Uterus (tissue), 4 donors: ENCODE data around the gene CIAO2B. TPM values are rescaled to one million over a fixed set of nuclear protein-coding genes. Genes with fewer than 3 reads are reported as not detected.

Experiments
- DNase-seq, 2 donors: peaks; one replicate each; pipeline ENCODE4 v3.0.0-alpha.2; 2019 to 2020
- H3K27ac ChIP-seq, 2 donors: fragments of 200-600 bp; sonication (generic); 1 replicate in 1 of 2; 2 replicates in 1 of 2; pipeline ENCODE4 v1.5.1; 2016 to 2018
- H3K27me3 ChIP-seq, 2 donors: fragments of 200-600 bp; sonication (generic); one replicate each; pipeline ENCODE4 v1.5.1; 2018 to 2019; ENCODE audit warnings: control low read depth in 1 of 2
- H3K36me3 ChIP-seq, 2 donors: fragments of 200-600 bp; sonication (generic); one replicate each; pipeline ENCODE4 v1.5.1; 2019; ENCODE audit warnings: control low read depth in 1 of 2
- H3K4me1 ChIP-seq, 2 donors: fragments of 200-600 bp; sonication (generic); one replicate each; pipeline ENCODE4 v1.5.1; 2018 to 2019; ENCODE audit warnings: control low read depth in 1 of 2
- H3K4me3 ChIP-seq, 2 donors: fragments of 200-600 bp; sonication (generic); 1 replicate in 1 of 2; 2 replicates in 1 of 2; pipeline ENCODE4 v1.5.1; 2018 to 2019; ENCODE audit warnings: mild to moderate bottlenecking in 1 of 2
- H3K9me3 ChIP-seq, 2 donors: fragments of 200-600 bp; sonication (generic); one replicate each; pipeline ENCODE4 v1.5.1; 2019; ENCODE audit warnings: control low read depth in 1 of 2
- POLR2A ChIP-seq, 2 donors: fragments of 450-650 bp; IDR thresholded peaks; one replicate each; pipeline ENCODE4 v1.6.1; 2016; ENCODE audit warnings: antibody characterized with exemption in 2 of 2, mild to moderate bottlenecking in 1 of 2, moderate library complexity in 1 of 2
- intact Hi-C: fragments of 100-400 bp; cut with DNase I; formaldehyde crosslinking; loops from one replicate; pipeline ENCODE4 v1.15.1; 2023; ENCODE audit warnings: low total_unique reads
- total RNA-seq, 4 donors: library from RNA; depleted of rRNA in 3 of 4; stranded (reverse); fragments of >200 nt in 3 of 4; gene quantifications; one replicate each; pipeline versions ENCODE4 v1.1.0 to v1.2.4, GENCODE V29; 2014 to 2023
- TF ChIP-seq, protein P1 (sequence below), 4 experiments: fragments of 200-600 bp in 2 of 4; fragments of 450-650 bp in 2 of 4; sonication (generic) in 2 of 4; IDR thresholded peaks; one replicate each; pipeline ENCODE4 v1.5.1; 2016 to 2019; ENCODE audit warnings: antibody characterized with exemption in 4 of 4, mild to moderate bottlenecking in 2 of 4, moderate library complexity in 1 of 4
- donor health status: DM: yes; HTN: yes; CAD: no.

Gene CIAO2B
- total RNA-seq, 4 donors from 2014 or later, result 15.9 to 76.8 (median 74.2) TPM

- TF ChIP-seq, protein P1, sequence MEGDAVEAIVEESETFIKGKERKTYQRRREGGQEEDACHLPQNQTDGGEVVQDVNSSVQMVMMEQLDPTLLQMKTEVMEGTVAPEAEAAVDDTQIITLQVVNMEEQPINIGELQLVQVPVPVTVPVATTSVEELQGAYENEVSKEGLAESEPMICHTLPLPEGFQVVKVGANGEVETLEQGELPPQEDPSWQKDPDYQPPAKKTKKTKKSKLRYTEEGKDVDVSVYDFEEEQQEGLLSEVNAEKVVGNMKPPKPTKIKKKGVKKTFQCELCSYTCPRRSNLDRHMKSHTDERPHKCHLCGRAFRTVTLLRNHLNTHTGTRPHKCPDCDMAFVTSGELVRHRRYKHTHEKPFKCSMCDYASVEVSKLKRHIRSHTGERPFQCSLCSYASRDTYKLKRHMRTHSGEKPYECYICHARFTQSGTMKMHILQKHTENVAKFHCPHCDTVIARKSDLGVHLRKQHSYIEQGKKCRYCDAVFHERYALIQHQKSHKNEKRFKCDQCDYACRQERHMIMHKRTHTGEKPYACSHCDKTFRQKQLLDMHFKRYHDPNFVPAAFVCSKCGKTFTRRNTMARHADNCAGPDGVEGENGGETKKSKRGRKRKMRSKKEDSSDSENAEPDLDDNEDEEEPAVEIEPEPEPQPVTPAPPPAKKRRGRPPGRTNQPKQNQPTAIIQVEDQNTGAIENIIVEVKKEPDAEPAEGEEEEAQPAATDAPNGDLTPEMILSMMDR (IDR thresholded peaks at IDR 0.05), result no peak
- TF ChIP-seq POLR2A (IDR thresholded peaks at IDR 0.05), result no peak
- intact Hi-C loops, result no loop called here
- H3K27me3 ChIP-seq, result no peaks in the 10 kb centered on the region
- no peak overlapping the region for H3K4me3 ChIP-seq
- no peaks in the 10 kb centered on the region for H3K9me3 ChIP-seq
- H3K4me1 ChIP-seq, result peaks cover 0 to 5% of the 10 kb centered on the region in 2 donors
- no peaks in the 10 kb centered on the region for H3K36me3 ChIP-seq
- DNase-seq, result no peak
- no peak overlapping the region for H3K27ac ChIP-seq
Observed at GRCh38 chr16:66882702-66883101, 51.5 kb downstream of the CIAO2B start.

Other genes starting within 250 kb of the CIAO2B start
- 10 to 100 TPM in 2 of 4 donors, 1 to 10 TPM in 2; 6.1 to 41.5 (median 15.1) TPM for gene CMTM4, start 237.7 kb downstream of the CIAO2B start, total RNA-seq
- 100 to 1,000 TPM; 109 to 279 (median 151) TPM for gene DYNC1LI2, start 182.8 kb downstream of the CIAO2B start, total RNA-seq
- gene TERB1, start 132.8 kb downstream of the CIAO2B start, total RNA-seq, result under 1 TPM in 2 of 4 donors, not detected in 2; 0.21 to 0.83 TPM
- gene NAE1, start 103.4 kb downstream of the CIAO2B start, total RNA-seq, result 10 to 100 TPM; 32.6 to 83.5 (median 59.8) TPM
- not detected for gene CA7, start 90.0 kb downstream of the CIAO2B start, total RNA-seq
- 10 to 100 TPM in 2 of 4 donors, 1 to 10 TPM in 1, under 1 TPM in 1; 0.77 to 20.5 (median 6.3) TPM for gene PDP2, start 53.9 kb downstream of the CIAO2B start, total RNA-seq
- gene CDH16, start 15.5 kb downstream of the CIAO2B start, total RNA-seq, result 10 to 100 TPM in 1 of 4 donors, not detected in 3; 12.6 TPM
- 10 to 100 TPM in 3 of 4 donors, 1 to 10 TPM in 1; 7.5 to 32.8 (median 18.8) TPM for gene RRAD, start 8.9 kb downstream of the CIAO2B start, total RNA-seq
- 10 to 100 TPM; 15.0 to 51.0 (median 26.0) TPM for gene CES2, start 1.1 kb upstream of the CIAO2B start, total RNA-seq
- gene CES3, start 26.9 kb upstream of the CIAO2B start, total RNA-seq, result 1 to 10 TPM in 2 of 4 donors, under 1 TPM in 2; 0.51 to 2.8 (median 0.86) TPM
- 1 to 10 TPM in 3 of 4 donors, under 1 TPM in 1; 0.29 to 9.6 (median 5.4) TPM for gene CES4A, start 54.2 kb upstream of the CIAO2B start, total RNA-seq
- 100 to 1,000 TPM in 1 of 4 donors, 10 to 100 TPM in 3; 42.1 to 108 (median 75.9) TPM for gene CBFB, start 94.7 kb upstream of the CIAO2B start, total RNA-seq
- gene PHAF1, start 175.5 kb upstream of the CIAO2B start, total RNA-seq, result 10 to 100 TPM; 12.3 to 27.1 (median 21.1) TPM
- gene B3GNT9, start 216.6 kb upstream of the CIAO2B start, total RNA-seq, result 10 to 100 TPM in 3 of 4 donors, 1 to 10 TPM in 1; 2.4 to 40.1 (median 15.1) TPM
- 10 to 100 TPM in 2 of 4 donors, 1 to 10 TPM in 2; 2.6 to 21.0 (median 10.6) TPM for gene TRADD, start 225.5 kb upstream of the CIAO2B start, total RNA-seq
- 10 to 100 TPM in 2 of 4 donors, 1 to 10 TPM in 1, not detected in 1; 2.6 to 47.4 (median 14.1) TPM for gene FBXL8, start 225.6 kb upstream of the CIAO2B start, total RNA-seq
- 10 to 100 TPM in 3 of 4 donors, not detected in 1; 11.3 to 51.9 (median 42.3) TPM for gene HSF4, start 230.3 kb upstream of the CIAO2B start, total RNA-seq
- gene NOL3, start 236.1 kb upstream of the CIAO2B start, total RNA-seq, result 10 to 100 TPM in 2 of 4 donors, 1 to 10 TPM in 2; 3.3 to 29.7 (median 17.0) TPM
- 10 to 100 TPM; 10.9 to 35.4 (median 20.5) TPM for gene MATCAP1, start 249.6 kb upstream of the CIAO2B start, total RNA-seq